GM18870 (cell line): ENCODE results near the gene ACRV1.

Experiments used
- ATAC-seq: cut with Tn5 transposase; IDR thresholded peaks from one replicate; pipeline ENCODE4 v1.9.1; 2021; ENCODE audit warnings: moderate library complexity; ENCODE audit not compliant: unreplicated experiment

The ACRV1 gene

DNA sequence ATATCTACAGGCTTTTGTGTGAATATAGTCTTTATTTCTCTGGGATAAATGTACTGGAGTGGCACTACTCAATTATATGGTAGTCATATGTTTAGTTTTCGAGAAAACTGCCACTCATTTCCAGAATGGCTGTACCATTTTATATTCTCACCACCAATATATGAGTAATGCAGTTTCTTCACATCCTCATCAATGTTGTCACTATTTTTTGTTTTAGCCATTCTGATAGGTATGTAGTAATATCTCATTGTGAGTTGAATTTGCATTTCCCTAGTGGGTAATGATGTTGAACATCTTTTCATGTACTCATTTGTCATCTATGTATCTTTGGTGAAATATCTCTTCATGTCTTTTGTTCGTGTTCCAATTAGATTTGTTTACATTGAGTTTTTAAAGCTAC lies 18.0 kb downstream of the ACRV1 start:
- no peak for ATAC-seq

DNA sequence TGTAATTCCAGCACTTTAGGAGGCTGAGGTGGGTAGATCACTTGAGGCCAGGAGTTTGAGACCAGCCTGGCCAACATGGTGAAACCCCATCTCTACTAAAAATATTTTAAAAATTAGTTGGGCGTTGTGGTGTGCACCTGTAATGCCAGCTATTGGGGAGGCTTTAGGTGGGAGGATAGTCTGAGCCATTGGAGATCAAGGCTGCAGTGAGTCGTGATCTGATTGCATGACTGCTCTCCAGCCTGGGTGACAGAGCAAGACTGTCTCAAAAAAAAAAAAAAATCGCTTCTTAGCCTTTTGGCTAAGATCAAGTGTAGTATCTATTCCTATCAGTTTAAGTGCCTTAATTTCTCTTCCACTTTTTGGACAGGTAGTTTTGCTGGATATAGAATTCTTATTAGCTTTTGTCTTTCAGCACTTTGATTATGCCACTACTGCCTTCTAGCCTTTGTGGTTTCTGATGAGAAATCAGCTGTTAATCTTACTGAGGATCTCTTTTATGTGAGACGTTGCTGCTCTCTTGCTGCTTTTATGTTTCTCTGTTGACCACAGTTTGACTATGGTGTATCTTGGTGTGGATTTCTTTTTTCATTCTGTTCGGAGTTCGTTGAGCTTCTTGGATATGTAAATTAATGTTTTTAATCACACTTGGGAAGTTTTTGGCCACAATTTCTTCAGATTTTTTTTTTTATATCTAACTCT lies 31.0 kb downstream of the ACRV1 start:
- no peak for ATAC-seq

DNA sequence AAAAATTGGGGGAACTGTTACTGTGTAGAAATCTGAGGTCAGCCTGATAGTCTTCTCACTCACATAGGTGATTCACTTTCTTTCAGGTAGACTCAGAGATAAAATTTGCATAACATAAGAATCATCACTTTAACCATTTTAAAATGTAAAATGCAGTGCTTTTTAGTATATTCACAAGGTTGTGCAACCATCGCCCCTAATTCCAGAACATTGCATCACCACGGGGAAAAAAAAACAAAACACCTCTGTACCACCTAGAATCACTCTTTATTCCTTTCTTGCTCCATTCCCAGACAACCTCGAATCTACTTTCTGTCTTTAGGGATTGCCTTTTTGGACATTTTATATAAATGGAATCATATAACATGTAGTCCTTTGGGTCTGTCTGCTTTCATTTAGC lies 34.8 kb downstream of the ACRV1 start:
- no peak for ATAC-seq

DNA sequence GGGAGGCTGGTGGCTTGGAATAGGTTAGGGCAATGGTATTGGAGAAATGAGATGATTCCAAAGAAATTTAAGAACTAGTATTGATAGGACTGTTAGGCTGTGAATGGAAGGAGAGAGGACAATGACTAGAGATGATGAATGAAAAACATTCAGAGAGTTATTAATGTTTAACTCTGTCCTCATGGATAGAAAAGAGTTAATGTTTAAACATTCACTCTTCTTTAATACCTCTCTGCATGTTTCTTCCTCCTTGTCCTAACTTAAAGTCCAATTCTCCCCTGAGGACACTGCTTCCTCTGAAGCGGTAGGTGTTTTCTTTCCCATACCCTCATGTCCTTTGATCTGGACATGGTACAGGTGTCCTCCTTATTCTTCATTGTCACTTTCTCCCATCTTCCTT lies 42.3 kb downstream of the ACRV1 start:
- no peak for ATAC-seq

DNA sequence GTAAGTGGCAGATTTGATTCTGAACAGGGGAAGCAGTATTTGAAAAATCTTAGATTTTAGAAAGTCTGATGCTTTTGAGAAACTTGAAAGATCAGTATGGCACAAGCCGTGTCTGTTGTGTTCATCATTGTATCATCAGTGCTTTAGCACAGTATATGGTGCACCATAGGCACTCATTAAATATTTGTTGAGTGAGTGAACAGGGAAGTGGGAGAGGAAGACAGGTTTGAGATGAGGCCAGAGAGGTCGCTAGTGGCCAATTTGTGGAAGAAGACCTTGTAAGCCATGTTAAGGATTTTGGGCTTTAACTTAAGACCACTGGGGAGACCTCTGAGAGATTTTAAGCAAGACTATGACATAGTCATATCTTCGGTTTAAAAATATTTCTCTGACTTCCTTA lies 42.8 kb downstream of the ACRV1 start:
- ATAC-seq, result no peak

DNA sequence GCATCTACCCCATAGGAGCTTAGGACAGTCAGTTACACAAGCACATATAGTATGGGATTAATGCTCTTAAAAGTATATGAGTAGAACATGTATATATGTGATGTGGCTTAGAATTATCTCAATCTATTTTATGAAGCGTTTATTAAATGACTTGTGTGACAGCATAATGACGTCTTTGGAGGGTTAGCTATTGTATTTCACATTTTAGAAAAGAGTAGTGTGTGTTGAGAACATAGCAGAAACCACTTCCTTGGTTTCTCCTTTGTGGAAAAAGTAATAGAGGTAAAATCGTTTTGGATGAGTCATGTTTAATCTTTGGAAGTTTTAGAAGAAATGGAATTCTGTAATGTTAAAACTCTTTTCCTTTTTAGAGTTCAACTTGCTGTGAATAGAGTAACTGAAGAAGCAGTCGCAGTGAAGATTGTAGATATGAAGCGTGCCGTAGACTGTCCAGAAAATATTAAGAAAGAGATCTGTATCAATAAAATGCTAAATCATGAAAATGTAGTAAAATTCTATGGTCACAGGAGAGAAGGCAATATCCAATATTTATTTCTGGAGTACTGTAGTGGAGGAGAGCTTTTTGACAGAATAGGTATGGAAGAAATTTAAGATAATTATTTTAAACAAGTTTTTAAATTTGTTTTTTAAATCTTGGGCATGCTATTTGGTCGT lies 53.3 kb downstream of the ACRV1 start:
- no peak for ATAC-seq

DNA sequence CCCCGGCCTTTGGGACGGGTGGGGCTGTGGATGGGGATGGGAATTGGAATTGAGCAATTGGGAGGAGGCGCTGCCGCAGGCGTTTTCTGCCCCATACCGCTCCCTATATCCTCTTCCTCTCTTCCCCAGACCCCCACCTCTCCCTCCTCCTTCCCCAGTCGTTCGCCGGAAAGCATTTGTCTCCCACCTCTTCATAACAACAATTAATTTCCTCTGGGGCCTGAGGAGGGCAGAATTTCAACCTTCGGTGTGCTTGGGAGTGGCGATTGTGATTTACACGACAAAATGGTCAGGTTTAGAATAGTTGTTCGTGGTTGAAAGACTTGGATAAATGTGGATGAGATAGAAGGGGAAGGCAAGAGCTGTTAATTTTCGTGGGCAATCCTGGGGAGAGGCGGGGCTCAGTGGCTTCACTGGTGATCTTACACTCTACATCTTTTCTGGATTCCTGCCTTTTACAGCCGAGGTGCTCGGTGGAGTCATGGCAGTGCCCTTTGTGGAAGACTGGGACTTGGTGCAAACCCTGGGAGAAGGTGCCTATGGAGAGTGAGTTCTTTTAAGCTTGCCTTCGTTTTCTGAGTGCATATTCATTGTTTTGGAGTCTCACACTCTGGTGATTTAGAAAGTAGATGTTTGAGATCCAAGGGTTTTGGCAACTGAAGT lies 54.2 kb downstream of the ACRV1 start:
- peak; percentile 28 for ATAC-seq

DNA sequence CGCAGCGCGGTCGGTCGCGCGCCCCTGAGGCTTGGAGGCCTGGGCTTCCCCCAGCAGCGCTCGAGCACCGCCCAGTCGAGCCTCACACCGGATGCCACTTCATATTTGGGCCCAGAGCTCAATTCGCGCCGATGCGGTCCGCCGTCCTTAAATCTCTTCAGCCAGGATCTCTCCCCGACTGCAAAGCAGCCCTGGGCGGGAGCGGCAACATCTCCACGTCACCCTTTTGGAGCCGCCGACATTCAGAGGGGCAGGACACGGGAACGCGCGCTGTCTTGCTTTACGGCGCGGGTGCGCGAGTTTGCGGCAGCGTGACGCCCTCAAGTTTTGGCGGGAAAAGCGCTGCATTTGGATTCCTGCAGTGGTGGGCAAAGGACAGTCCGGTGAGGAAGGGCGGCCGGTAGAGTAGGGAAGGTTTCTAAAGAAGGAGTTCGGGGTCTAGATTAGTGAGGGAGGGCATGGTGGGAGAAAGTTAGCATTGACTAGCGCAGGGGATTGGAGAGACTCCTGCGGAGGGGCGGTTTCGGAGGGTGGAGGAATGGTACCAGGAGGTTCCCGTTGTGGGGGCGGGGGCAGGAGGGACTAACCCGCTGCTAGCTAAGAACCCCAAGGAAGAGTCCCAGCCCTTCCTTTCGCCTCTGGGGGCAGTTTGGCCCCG lies 54.9 kb downstream of the ACRV1 start:
- ATAC-seq, result peak; percentile 64

DNA sequence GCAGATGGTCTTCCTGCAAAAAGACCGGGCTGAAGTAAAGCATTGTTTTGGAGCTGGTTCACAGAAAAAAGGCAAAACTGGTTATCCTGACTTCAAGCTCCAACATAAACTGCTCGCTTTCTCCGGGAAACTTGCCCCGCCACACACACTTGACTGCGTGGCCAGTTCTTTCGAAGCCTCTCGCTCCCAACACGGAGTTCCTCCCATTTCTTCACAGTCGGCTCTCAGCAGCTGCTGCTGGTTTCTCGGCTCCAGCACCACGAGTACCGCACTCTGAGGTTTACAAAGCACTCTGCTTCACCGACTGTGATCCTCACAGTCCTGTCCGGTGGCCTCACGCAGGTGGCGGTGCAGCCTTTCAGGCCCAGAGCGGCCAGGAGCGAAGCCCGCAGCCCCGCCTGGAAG lies 55.4 kb downstream of the ACRV1 start:
- ATAC-seq, result peak; percentile 35

DNA sequence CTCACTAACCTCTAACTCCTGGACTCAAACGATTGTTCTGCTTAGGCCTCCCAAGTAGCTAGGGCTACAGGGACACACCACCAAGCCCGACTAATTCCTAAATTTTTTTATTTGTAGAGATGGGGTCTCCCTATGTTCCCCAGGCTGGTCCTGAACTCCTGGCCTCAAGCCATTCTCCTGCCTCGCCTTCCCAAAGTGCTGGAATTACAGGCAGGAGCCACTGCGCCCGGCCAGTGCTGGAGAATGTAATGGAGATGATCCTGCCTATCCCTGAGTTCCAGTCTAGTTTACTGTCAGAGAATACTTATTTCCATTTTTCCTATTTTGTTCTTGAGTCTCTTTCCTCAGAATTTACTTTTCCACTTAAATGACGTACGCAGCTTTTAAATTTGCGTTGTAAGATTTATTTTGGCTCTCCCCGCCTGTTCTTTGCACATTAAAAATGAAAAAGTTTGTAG lies 55.9 kb downstream of the ACRV1 start, which contains the start of gene CHEK1:
Gene CHEK1 (plus strand): TSS at position 408 of the 458 bp plus-strand sequence. CDS start 1,606 bp downstream, outside the sequence.
- no peak for ATAC-seq

DNA sequence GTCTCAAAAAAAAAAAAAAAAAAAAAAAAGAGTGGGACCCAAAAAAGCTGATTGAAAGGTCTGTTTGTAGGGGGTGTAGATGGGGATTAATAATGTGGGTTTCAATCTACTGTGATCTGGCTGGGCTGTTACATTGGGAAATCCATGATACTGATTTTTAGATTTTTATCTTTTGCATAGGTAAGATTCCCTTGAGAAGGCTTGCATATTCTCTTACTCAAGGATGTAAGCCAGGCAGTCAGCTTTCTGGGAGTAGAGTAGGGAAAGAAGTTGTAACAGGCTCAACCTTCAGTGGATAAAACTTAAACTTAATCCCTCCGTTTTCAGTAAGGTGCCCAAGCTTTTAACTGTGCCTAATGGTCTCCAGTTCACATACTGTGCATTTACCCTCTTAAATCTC lies 57.6 kb downstream of the ACRV1 start:
- no peak for ATAC-seq

DNA sequence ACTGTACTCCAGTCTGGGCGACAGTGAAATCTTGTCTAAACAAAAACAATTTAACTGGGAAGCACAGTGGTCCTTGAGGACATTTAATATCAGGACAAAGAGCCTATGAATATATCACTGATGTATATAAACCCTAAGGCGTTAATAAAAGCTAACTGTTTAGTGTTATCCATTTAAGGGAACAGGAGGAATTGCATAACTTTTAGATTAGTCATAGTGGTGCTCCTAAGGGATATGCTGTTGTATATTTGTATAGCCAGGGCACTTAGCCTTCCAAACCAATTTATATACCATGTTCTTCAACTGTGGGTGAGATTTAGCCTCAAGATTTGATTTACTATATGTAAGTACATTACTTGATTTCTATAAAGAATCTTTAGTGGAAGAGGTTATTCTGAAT lies 58.7 kb downstream of the ACRV1 start:
- ATAC-seq, result no peak
